B cell (primary cell): Measurements from ENCODE around the gene PSMG3. TPM values are rescaled to one million over a fixed set of nuclear protein-coding genes. Genes with fewer than 3 reads are reported as not detected.

Source experiments
- ATAC-seq: fragments of 200-7000 bp; cut with Tn5 transposase; one replicate; pipeline ENCODE4 v1.10.0; 2021; ENCODE audit warnings: low read depth, mild to moderate bottlenecking, moderate number of reproducible peaks, moderate library complexity
- CTCF ChIA-PET: fragments of 350-600 bp; sonication (Branson Sonifier 250); formaldehyde crosslinking; loops from one replicate; lab custom pipeline; 2021; ENCODE audit warnings: antibody characterized with exemption, inconsistent platforms; lab: Charles Lee
- POLR2A ChIA-PET: fragments of 350-600 bp; sonication (Branson Sonifier 250); formaldehyde crosslinking; loops from one replicate; lab custom pipeline; 2021; ENCODE audit warnings: antibody characterized with exemption; lab: Charles Lee
- DNase-seq: peaks from one replicate; pipeline ENCODE4 v3.0.0; 2013
- H2AFZ ChIP-seq: 2 replicates; pipeline ENCODE4 v1.6.1; 2012; ENCODE audit warnings: mild to moderate bottlenecking, low read depth, low read length; ENCODE audit not compliant: insufficient read depth, poor library complexity, severe bottlenecking
- H3K27ac ChIP-seq, 2 donors: 1 replicate in 1 of 2; 2 replicates in 1 of 2; pipeline ENCODE4 v1.5.1; 2012 to 2013; ENCODE audit warnings: low read length in 2 of 2, mild to moderate bottlenecking in 2 of 2, moderate library complexity in 1 of 2
- H3K27me3 ChIP-seq, 4 experiments: fragments of 200-600 bp in 1 of 4; sonication (generic) in 1 of 4; replicated peaks in 1 of 4; 1 replicate in 2 of 4; 2 replicates in 2 of 4; pipeline versions ENCODE4 v1.6.1 to v1.7.0; 2013 to 2016; ENCODE audit warnings: low read length in 3 of 4, mild to moderate bottlenecking in 2 of 4, mixed read lengths in 1 of 4, moderate library complexity in 1 of 4; ENCODE audit not compliant: insufficient read depth in 4 of 4, control insufficient read depth in 3 of 4; ENCODE audit errors: control extremely low read depth in 1 of 4
- H3K36me3 ChIP-seq, 2 experiments: replicated peaks in 1 of 2; 1 replicate in 1 of 2; 2 replicates in 1 of 2; pipeline versions ENCODE4 v1.6.1 to v1.7.1; 2013; ENCODE audit warnings: low read length in 1 of 2; ENCODE audit not compliant: insufficient read depth in 2 of 2, control insufficient read depth in 1 of 2; ENCODE audit errors: control extremely low read depth in 1 of 2, extremely low read depth in 1 of 2
- H3K4me1 ChIP-seq, 2 donors: fragments of 200-600 bp in 1 of 2; sonication (generic) in 1 of 2; 1 replicate in 1 of 2; 2 replicates in 1 of 2; pipeline versions ENCODE4 v1.5.1 to v1.6.1; 2013 to 2017; ENCODE audit warnings: low read length in 2 of 2; ENCODE audit not compliant: control insufficient read depth in 2 of 2, insufficient read depth in 2 of 2
- H3K4me2 ChIP-seq: replicated peaks from 2 replicates; pipeline ENCODE3; 2012; ENCODE audit warnings: mild to moderate bottlenecking, low read depth, low read length; ENCODE audit not compliant: poor library complexity, severe bottlenecking
- H3K4me3 ChIP-seq, 5 experiments: fragments of 200-600 bp in 1 of 5; sonication (generic) in 1 of 5; 1 replicate in 3 of 5; 2 replicates in 2 of 5; pipeline versions ENCODE4 v1.5.1 to v1.7.0; 2011 to 2016; ENCODE audit warnings: low read length in 4 of 5, mild to moderate bottlenecking in 4 of 5, low read depth in 2 of 5, control low read depth in 1 of 5, moderate library complexity in 1 of 5; ENCODE audit not compliant: insufficient read depth in 1 of 5; ENCODE audit errors: control extremely low read depth in 1 of 5, extremely low read depth in 1 of 5
- H3K79me2 ChIP-seq: fragments of 200-600 bp; sonication (generic); one replicate; pipeline ENCODE4 v1.6.0; 2016; ENCODE audit warnings: low read length; ENCODE audit not compliant: control insufficient read depth, insufficient read depth
- H3K9ac ChIP-seq: fragments of 200-600 bp; sonication (generic); 2 replicates; pipeline ENCODE4 v1.6.1; 2017; ENCODE audit warnings: mild to moderate bottlenecking, low read length, moderate library complexity
- H3K9me3 ChIP-seq, 3 donors: one replicate each; pipeline versions ENCODE4 v1.6.1 to v1.7.1; 2013; ENCODE audit warnings: low read length in 2 of 3; ENCODE audit not compliant: control insufficient read depth in 2 of 3, insufficient read depth in 1 of 3; ENCODE audit errors: control extremely low read depth in 1 of 3
- H4K20me1 ChIP-seq: 2 replicates; pipeline ENCODE4 v1.6.0; 2012; ENCODE audit warnings: mild to moderate bottlenecking, low read length; ENCODE audit not compliant: insufficient read depth, control insufficient read depth, poor library complexity, severe bottlenecking
- H3K27ac Mint-ChIP-seq: one replicate; pipeline ENCODE4 v1.8.0; 2021; ENCODE audit warnings: mixed read lengths
- H3K27me3 Mint-ChIP-seq: one replicate; pipeline ENCODE4 v1.8.0; 2021; ENCODE audit warnings: mixed read lengths
- H3K4me1 Mint-ChIP-seq: one replicate; pipeline ENCODE4 v1.8.0; 2021; ENCODE audit warnings: mixed read lengths
- H3K4me3 Mint-ChIP-seq: one replicate; pipeline ENCODE4 v1.8.0; 2021; ENCODE audit warnings: mixed read lengths
- H3K9me3 Mint-ChIP-seq: one replicate; pipeline ENCODE4 v1.8.0; 2022; ENCODE audit warnings: mixed read lengths; ENCODE audit not compliant: insufficient read depth
- CTCF ChIP-seq: fragments of 200-600 bp; IDR thresholded peaks from one replicate; pipeline ENCODE4 v1.8.0; 2022; ENCODE audit warnings: antibody characterized with exemption, mild to moderate bottlenecking
- EZH2 ChIP-seq: IDR thresholded peaks from 2 replicates; pipeline ENCODE4 v1.6.1; 2012; ENCODE audit warnings: borderline replicate concordance, low read depth, mild to moderate bottlenecking, moderate library complexity, low read length; ENCODE audit not compliant: insufficient read depth, poor library complexity, severe bottlenecking
- WGBS: methylation state at CpG from one replicate; pipeline ENCODE4 v1.1.5; 2013; ENCODE audit warnings: missing lambda C conversion rate; ENCODE audit not compliant: insufficient coverage; 5-methylcytosine and 5-hydroxymethylcytosine counted together
- intact Hi-C: fragments of 100-400 bp; cut with micrococcal nuclease; formaldehyde crosslinking; loops from one replicate; pipeline ENCODE4 v1.10.0; 2022
- polyA plus RNA-seq: library from polyadenylated mRNA; depleted of rRNA; stranded (reverse); fragments of >200 nt; gene quantifications from 2 replicates; pipeline ENCODE4 v1.2.3, GENCODE V29; 2012
- total RNA-seq, 2 donors: library from RNA; stranded (reverse); fragments of 120-200 nt in 1 of 2; gene quantifications; 1 replicate in 1 of 2; 2 replicates in 1 of 2; pipeline versions ENCODE4 v1.2.3 to v1.2.4, GENCODE V29; 2013 to 2022

PSMG3 gene
- total and polyA plus RNA-seq, 2 donors (not counting 1 experiment from before 2014, with no cell fraction given): 27.4 to 75.7 TPM

DNA sequence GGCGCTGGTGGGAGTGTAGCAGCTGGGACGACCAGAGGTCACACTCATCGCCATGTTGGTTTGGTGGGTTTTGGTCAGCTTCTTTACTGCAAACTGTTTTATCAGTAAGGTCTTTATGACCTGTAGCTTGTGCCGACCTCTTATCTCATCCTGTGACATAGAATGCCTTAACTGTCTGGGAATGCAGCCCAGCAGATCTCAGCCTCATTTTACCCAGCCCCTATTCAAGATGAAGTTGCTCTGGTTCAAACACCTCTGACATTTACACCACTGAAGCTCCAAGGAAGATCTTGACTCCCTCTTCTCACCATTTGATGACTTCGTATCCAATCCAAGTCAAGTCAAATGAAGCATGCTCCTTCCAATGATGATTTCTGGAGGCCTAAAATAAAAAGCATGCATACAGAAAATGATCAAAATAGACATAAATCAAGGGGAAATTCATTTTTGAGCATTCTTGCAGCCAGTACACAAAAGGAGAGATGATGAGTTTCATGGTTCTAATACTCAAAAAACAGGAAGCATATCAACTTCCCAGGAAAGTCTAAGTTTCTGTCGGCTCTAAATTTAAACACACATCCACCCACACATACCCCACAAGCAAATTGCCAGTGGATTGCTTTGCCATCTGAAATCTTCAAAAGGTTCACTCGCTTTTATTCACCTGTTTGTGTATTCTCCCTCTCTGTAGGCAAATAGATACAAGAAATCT lies 2.4 kb upstream of the PSMG3 start:
- Mint-ChIP-seq H3K27me3 (no peaks in the 10 kb centered on the region), H3K4me1 (peaks cover 20% of the 10 kb centered on the region), H3K4me3 (peak overlapping the region; percentile 90), H3K27ac (peak overlapping the region; percentile 60), H3K9me3 (no peaks in the 10 kb centered on the region)
- intact Hi-C loops: loop anchor here (10.0 kb wide), 2 partner anchors 533 to 663 kb away; partner anchors contain the start of gene MAD1L1
- TF ChIP-seq EZH2: no peak
- TF ChIP-seq CTCF: no peak
- CTCF ChIA-PET: interaction anchor here (0.6 kb wide), 1 partner anchor 37 kb away, joined by 3 read pairs; no protein-coding TSS in a partner anchor
- POLR2A ChIA-PET: interaction anchor here (0.6 kb wide), 1 partner anchor 20 kb away, joined by 4 read pairs; no protein-coding TSS in a partner anchor
- no peak overlapping the region for H3K4me3 ChIP-seq
- 72% methylated on average over 2 of the region's 7 CpGs for WGBS
- peaks cover 0 to 5% of the 10 kb centered on the region in 2 experiments for H3K36me3 ChIP-seq
- ATAC-seq (no peak), DNase-seq (no peak)
- H3K9ac ChIP-seq: no peak overlapping the region
- no peaks in the 10 kb centered on the region for H4K20me1 ChIP-seq
- no peak overlapping the region for H3K4me2 ChIP-seq
- no peaks in the 10 kb centered on the region for H3K27me3 ChIP-seq
- H3K79me2 ChIP-seq: no peaks in the 10 kb centered on the region
- H2AFZ ChIP-seq: no peak overlapping the region
- peaks cover 12 to 24% of the 10 kb centered on the region in 2 donors for H3K4me1 ChIP-seq
- peak overlapping the region in 1 of 2 donors; percentile 39 for H3K27ac ChIP-seq
- H3K9me3 ChIP-seq: no peaks in the 10 kb centered on the region

- WGBS: 18% methylated on average over 25 of the region's 27 CpGs
- Histone ChIP-seq H3K27ac (peak overlapping the region in 1 of 2 donors; percentile 89), H2AFZ (peak overlapping the region; percentile 91), H3K9me3 (no peaks in the 10 kb centered on the region), H3K36me3 (peaks cover 0 to 6% of the 10 kb centered on the region in 2 experiments), H3K4me2 (peak overlapping the region; percentile 77), H3K27me3 (no peaks in the 10 kb centered on the region), H3K79me2 (no peaks in the 10 kb centered on the region), H4K20me1 (no peaks in the 10 kb centered on the region), H3K4me3 (peak overlapping the region in 4 of 5 experiments; percentile 78 to 87 (median 81)), H3K9ac (peak overlapping the region; percentile 88), H3K4me1 (peaks cover 12 to 24% of the 10 kb centered on the region in 2 donors)
- Mint-ChIP-seq H3K9me3 (no peaks in the 10 kb centered on the region), H3K4me1 (peaks cover 20% of the 10 kb centered on the region), H3K27ac (peak overlapping the region; percentile 63), H3K27me3 (no peaks in the 10 kb centered on the region), H3K4me3 (peak overlapping the region; percentile 83)
- no peak for DNase-seq
- ChIA-PET POLR2A (interaction anchor here (0.7 kb wide), 1 partner anchor 1141 kb away, joined by 3 read pairs; no protein-coding TSS in a partner anchor), CTCF (interaction anchor here (1.0 kb wide), 2 partner anchors 10 to 777 kb away, joined by 3 read pairs; no protein-coding TSS in a partner anchor)
- TF ChIP-seq EZH2 (no peak), CTCF (no peak)
- no peak for ATAC-seq
- intact Hi-C loops: loop anchor here (1.0 kb wide), 2 partner anchors 39 to 65 kb away; partner anchors contain the start of genes INTS1 and MAFK
Measured at GRCh38 chr7:1569440-1569832, 396 bp downstream of the PSMG3 start.
